OCI-LY7 (cell line): ENCODE measurements around the gene XG.
"Not testable (repeated sequence)": the region's sequence is repeated elsewhere in the genome, so short reads cannot be mapped to it uniquely, and the experiment has no call there.

Source experiments
- EZH2phosphoT487 ChIP-seq: fragments of 200-600 bp; sonication (generic); IDR thresholded peaks from 2 replicates; pipeline ENCODE4 v1.6.1; 2018; ENCODE audit warnings: low read depth, borderline replicate concordance, mild to moderate bottlenecking, mixed run types, antibody characterized with exemption, low read length, moderate library complexity, mixed read lengths
- TF ChIP-seq, protein P1 (sequence below): fragments of 200-600 bp; sonication (generic); conservative IDR thresholded peaks from 2 replicates; pipeline ENCODE4 v1.5.1; 2014; ENCODE audit warnings: mild to moderate bottlenecking, antibody characterized with exemption, low read length, moderate library complexity, mixed read lengths

DNA sequence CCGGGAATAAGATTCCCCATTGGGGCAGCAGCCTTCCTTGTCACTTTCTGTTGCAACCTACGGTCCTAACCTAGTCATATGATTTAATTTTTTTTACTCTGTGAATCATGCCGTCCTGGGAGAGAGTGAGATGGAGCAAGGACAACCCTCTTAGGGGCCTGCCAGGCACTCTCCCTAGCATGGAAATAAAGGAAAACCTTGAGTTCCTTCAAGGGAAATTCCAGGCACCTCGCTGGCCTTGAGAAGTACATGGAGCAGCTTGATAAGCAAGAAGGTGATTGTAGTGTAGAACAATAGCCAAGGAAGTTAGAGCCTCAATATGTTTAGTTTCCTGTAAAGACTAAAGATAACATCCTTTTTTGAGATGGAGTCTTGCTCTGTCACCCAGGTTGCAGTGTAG lies 10.8 kb downstream of the XG start:
- TF ChIP-seq, protein P1, sequence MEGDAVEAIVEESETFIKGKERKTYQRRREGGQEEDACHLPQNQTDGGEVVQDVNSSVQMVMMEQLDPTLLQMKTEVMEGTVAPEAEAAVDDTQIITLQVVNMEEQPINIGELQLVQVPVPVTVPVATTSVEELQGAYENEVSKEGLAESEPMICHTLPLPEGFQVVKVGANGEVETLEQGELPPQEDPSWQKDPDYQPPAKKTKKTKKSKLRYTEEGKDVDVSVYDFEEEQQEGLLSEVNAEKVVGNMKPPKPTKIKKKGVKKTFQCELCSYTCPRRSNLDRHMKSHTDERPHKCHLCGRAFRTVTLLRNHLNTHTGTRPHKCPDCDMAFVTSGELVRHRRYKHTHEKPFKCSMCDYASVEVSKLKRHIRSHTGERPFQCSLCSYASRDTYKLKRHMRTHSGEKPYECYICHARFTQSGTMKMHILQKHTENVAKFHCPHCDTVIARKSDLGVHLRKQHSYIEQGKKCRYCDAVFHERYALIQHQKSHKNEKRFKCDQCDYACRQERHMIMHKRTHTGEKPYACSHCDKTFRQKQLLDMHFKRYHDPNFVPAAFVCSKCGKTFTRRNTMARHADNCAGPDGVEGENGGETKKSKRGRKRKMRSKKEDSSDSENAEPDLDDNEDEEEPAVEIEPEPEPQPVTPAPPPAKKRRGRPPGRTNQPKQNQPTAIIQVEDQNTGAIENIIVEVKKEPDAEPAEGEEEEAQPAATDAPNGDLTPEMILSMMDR = not testable (repeated sequence)
- TF ChIP-seq EZH2phosphoT487 = not testable (repeated sequence)
